ENCODE data around the gene C3orf62.
A peak's percentile ranks its signal among the peaks of the same experiment; 100 is the strongest.

Gene C3orf62

GRCh38 chr3:49276475-49277382 is at the start of gene C3orf62:
C3orf62 (minus strand) TSS chr3:49277232; CDS start chr3:49276872, 360 bp downstream.
- Mint-ChIP-seq H3K27me3 (no peaks in the 10 kb centered on the region), H3K9me3 (no peaks in the 10 kb centered on the region), H3K27ac (peak within 1 kb of the TSS; percentile 88), H3K4me1 (ENCODE audit: low read depth) (peaks cover 26% of the 10 kb centered on the region), H3K36me3 (ENCODE audit: low read depth) (peaks cover 62% of the 10 kb centered on the region), H3K4me3 (peak within 1 kb of the TSS; percentile 77)
- intact Hi-C loops (cut with micrococcal nuclease) = loop anchor here (1.0 kb wide), 1 partner anchor 105 kb away; the partner anchor contains the start of gene KLHDC8B

DNA sequence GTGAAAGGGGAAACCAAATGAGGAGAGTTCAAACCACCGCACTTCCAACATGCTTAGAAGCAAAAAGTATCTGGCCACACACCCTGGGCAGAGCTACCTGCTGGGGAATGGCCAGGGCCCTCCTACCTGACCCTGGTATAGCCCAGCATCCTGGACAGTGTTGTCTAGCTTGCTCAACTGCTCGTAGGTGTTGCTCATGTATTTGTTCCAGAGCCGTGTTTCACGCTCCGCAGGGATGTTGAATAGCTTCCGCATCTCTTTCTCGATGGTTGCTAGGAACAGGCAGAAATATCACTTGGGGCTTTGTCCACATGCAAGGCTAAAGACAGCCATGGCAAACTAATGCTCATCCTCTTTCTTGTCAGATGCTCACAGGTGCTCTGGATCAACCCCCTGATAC is 47.7 kb upstream of the C3orf62 start:
- intact Hi-C loops (cut with micrococcal nuclease) = no loop called here
- Mint-ChIP-seq H3K36me3 (ENCODE audit: low read depth) (peaks cover 99% of the 10 kb centered on the region), H3K9me3 (no peaks in the 10 kb centered on the region), H3K4me1 (ENCODE audit: low read depth) (no peaks in the 10 kb centered on the region), H3K27ac (no peak overlapping the region), H3K27me3 (no peaks in the 10 kb centered on the region), H3K4me3 (no peak overlapping the region)

DNA sequence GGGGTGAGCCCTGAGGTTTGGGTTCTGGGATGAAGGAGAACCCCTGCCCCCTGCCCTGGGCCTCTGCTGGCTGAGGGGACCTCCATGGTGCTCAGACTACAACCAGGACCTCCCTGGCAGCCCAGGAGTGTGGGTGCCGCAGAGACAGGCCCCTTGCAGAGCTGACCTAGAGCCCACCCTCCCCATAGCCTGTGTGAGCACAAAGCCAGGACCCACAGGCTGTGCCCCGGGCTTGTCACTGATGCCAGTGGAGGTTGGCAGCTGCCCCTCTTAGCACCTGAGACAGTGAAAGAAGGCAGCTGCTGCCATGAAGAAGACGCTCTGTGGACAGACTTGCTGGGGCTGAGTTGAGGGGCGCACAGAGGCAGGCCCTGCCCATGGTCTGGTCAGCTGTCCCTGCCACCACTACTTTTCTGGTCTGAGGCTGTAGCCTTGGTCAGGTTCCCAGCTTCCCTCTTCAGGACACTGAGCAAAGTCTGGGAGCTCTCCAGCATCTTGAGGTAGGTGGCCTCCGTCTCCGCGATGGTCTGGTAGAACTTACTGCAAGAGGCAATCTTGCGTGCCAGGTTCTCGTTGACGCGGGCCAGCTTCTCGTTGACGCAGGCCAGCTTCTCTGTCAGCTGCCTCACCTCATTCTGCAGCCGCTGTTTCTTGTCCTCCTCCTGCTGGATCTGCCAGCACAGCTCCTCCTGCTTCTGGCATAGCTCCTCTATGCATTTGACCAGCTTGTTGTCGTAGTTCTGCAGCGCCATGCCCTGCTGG is 39.8 kb upstream of the C3orf62 start:
- no peak overlapping the region for H3K27ac Mint-ChIP-seq
- H3K4me1 Mint-ChIP-seq (ENCODE audit: low read depth) = no peaks in the 10 kb centered on the region
- intact Hi-C loops (cut with micrococcal nuclease) = loop anchor here (10.0 kb wide), 1 partner anchor 58 kb away; no protein-coding TSS in a partner anchor
- peaks cover 93% of the 10 kb centered on the region for H3K36me3 Mint-ChIP-seq (ENCODE audit: low read depth)
- H3K4me3 Mint-ChIP-seq = no peak overlapping the region
- no peaks in the 10 kb centered on the region for H3K9me3 Mint-ChIP-seq
- H3K27me3 Mint-ChIP-seq = no peaks in the 10 kb centered on the region

DNA sequence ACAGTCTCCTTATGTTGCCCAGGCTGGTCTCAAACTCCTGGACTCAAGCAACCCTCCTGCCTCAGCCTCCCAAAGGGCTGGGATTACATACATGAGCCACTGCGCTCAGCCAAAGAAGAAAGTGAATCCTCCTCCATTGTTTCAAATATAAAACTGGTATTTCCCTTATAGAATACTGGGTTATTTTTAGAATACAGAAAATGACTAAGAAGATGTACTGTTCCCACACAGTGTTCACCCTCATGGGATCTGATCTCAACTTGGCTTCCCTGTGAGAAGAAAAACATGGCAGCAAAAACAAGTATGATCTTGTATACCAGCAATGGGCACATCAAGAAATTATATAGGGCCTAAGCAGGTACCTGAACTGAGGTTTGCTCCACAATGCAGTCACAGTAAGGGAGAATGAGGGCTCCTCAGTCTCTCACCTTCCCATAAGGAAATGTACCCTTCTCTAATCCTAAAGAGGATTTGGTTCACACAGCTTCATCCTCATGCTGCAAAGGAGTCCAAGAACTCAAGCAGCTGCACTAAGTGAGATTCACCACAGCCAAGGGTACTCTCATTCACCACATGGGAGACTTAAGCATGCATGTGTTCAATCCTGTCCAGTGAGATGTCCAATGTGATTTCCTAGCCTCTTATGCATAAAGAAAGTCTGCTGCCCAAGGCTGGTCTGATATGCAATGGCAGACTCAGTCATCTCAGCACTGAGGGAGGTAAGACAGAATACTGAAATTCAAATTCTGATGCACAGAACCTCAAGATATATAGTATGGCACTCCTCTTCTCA is 37.1 kb upstream of the C3orf62 start:
- Mint-ChIP-seq H3K27ac (no peak overlapping the region), H3K9me3 (no peaks in the 10 kb centered on the region), H3K36me3 (ENCODE audit: low read depth) (peaks cover 93% of the 10 kb centered on the region), H3K4me1 (ENCODE audit: low read depth) (peaks cover 6% of the 10 kb centered on the region), H3K27me3 (no peaks in the 10 kb centered on the region), H3K4me3 (no peak overlapping the region)
- intact Hi-C loops (cut with micrococcal nuclease) = loop anchor here (10.0 kb wide), 1 partner anchor 61 kb away; no protein-coding TSS in a partner anchor

- H3K9me3 Mint-ChIP-seq = no peaks in the 10 kb centered on the region
- peaks cover 6% of the 10 kb centered on the region for H3K4me1 Mint-ChIP-seq (ENCODE audit: low read depth)
- no peaks in the 10 kb centered on the region for H3K27me3 Mint-ChIP-seq
- no peak overlapping the region for H3K4me3 Mint-ChIP-seq
- intact Hi-C loops (cut with micrococcal nuclease) = loop anchor here (10.0 kb wide), 1 partner anchor 64 kb away; no protein-coding TSS in a partner anchor
- H3K36me3 Mint-ChIP-seq (ENCODE audit: low read depth) = peaks cover 93% of the 10 kb centered on the region
- no peak overlapping the region for H3K27ac Mint-ChIP-seq
Observed at GRCh38 chr3:49311283-49311682, 34.3 kb upstream of the C3orf62 start.

GRCh38 chr3:49310677-49311076 is 33.6 kb upstream of the C3orf62 start:
- intact Hi-C loops (cut with micrococcal nuclease) = loop anchor here (10.0 kb wide), 1 partner anchor 64 kb away; no protein-coding TSS in a partner anchor
- Mint-ChIP-seq H3K27ac (no peak overlapping the region), H3K4me3 (no peak overlapping the region), H3K27me3 (no peaks in the 10 kb centered on the region), H3K4me1 (ENCODE audit: low read depth) (peaks cover 6% of the 10 kb centered on the region), H3K36me3 (ENCODE audit: low read depth) (peaks cover 93% of the 10 kb centered on the region), H3K9me3 (no peaks in the 10 kb centered on the region)

- intact Hi-C loops (cut with micrococcal nuclease) = no loop called here
- no peak overlapping the region for H3K4me3 Mint-ChIP-seq
- no peaks in the 10 kb centered on the region for H3K27me3 Mint-ChIP-seq
- H3K36me3 Mint-ChIP-seq (ENCODE audit: low read depth) = peaks cover 100% of the 10 kb centered on the region
- H3K27ac Mint-ChIP-seq = no peak overlapping the region
- H3K4me1 Mint-ChIP-seq (ENCODE audit: low read depth) = no peaks in the 10 kb centered on the region
- no peaks in the 10 kb centered on the region for H3K9me3 Mint-ChIP-seq
Observed at GRCh38 chr3:49305608-49306007, 28.6 kb upstream of the C3orf62 start.

GRCh38 chr3:49302613-49303012 is 25.6 kb upstream of the C3orf62 start:
- Mint-ChIP-seq H3K4me1 (ENCODE audit: low read depth) (peaks cover 4% of the 10 kb centered on the region), H3K4me3 (no peak overlapping the region), H3K9me3 (no peaks in the 10 kb centered on the region), H3K27me3 (no peaks in the 10 kb centered on the region), H3K36me3 (ENCODE audit: low read depth) (peaks cover 100% of the 10 kb centered on the region), H3K27ac (no peak overlapping the region)
- intact Hi-C loops (cut with micrococcal nuclease) = no loop called here

DNA sequence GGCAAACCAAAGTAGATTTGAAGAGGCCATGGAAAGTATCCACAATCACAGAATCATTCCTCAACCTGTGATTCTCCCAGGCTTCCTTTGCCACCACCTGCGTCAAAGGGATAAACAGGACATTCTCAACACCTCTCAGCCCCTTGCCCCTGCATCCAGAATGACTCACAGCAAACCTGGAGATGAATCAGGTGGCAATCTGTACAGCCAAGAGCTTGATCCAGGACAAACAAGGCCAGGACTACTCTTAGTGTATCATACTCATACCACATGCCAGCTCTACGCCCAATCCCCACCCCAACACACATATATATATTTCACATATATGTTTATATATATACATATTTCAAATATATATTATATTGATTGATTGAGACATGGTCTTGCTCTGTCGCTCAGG is 23.6 kb upstream of the C3orf62 start:
- no peak overlapping the region for H3K27ac Mint-ChIP-seq
- H3K4me3 Mint-ChIP-seq = no peak overlapping the region
- intact Hi-C loops (cut with micrococcal nuclease) = no loop called here

DNA sequence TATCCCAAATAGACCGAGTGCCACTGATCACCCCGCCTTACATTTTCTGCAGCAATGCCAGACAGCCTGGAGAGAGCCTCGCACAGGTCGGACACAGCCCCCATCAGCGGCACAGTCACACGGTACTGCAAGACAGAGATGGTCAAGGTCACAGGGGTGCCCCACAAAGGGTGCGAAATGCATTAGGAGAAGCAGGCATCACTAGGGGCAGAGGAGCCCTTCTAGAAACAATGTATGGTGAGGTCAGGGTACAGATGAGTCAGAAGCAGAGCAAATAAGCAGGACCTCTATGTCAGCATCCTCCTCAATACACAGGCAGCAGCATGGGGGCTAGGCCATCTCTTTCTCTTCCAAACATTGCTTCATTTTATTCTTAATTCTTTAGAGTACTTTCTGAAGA is 21.5 kb upstream of the C3orf62 start:
- Mint-ChIP-seq H3K4me3 (no peak overlapping the region), H3K27me3 (no peaks in the 10 kb centered on the region), H3K36me3 (ENCODE audit: low read depth) (peaks cover 100% of the 10 kb centered on the region), H3K27ac (peak overlapping the region; percentile 83), H3K9me3 (no peaks in the 10 kb centered on the region), H3K4me1 (ENCODE audit: low read depth) (peaks cover 21% of the 10 kb centered on the region)
- intact Hi-C loops (cut with micrococcal nuclease) = no loop called here

More for the DNA sequence above, 23.6 kb upstream of the C3orf62 start:
- Mint-ChIP-seq H3K27me3 (no peaks in the 10 kb centered on the region), H3K36me3 (ENCODE audit: low read depth) (peaks cover 100% of the 10 kb centered on the region), H3K4me1 (ENCODE audit: low read depth) (peaks cover 17% of the 10 kb centered on the region), H3K9me3 (no peaks in the 10 kb centered on the region)

DNA sequence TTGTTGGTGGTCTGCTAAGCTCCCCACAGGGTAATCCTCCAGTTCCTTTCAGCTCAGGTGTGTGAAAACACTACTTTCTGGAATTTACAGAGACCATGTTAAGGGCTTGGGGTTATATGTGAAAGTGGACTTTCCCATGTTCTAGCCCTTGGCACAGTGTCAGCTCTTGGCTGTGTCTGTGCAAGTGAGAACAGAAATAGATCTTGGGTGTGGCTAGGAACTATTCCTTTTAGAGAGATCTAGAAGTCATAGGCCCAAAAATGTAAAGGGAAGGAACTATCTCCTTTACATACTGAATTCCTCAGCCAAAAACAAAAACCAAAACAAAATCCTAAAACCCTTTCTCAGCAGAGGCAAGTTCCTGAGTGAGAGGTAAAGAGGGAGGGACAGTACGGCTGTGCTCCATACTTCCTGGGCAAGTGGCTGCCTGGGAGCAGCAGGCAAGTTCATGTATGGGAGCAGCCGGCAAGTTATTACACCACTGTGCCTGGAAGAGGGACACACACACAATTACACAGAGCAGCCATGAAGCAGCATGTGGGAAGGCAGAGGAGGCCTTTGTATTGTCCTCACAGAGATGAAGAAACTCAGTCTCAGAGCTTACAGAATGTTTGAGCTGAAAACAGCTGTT is 19.9 kb upstream of the C3orf62 start:
- Mint-ChIP-seq H3K4me1 (ENCODE audit: low read depth) (peaks cover 21% of the 10 kb centered on the region), H3K36me3 (ENCODE audit: low read depth) (peaks cover 100% of the 10 kb centered on the region), H3K27ac (peak overlapping the region; percentile 83), H3K27me3 (no peaks in the 10 kb centered on the region), H3K9me3 (no peaks in the 10 kb centered on the region), H3K4me3 (no peak overlapping the region)
- intact Hi-C loops (cut with micrococcal nuclease) = no loop called here

GRCh38 chr3:49295489-49296058 is 18.5 kb upstream of the C3orf62 start:
- Mint-ChIP-seq H3K9me3 (no peaks in the 10 kb centered on the region), H3K4me1 (ENCODE audit: low read depth) (peaks cover 21% of the 10 kb centered on the region), H3K27ac (no peak overlapping the region), H3K4me3 (no peak overlapping the region), H3K36me3 (ENCODE audit: low read depth) (peaks cover 100% of the 10 kb centered on the region), H3K27me3 (no peaks in the 10 kb centered on the region)
- intact Hi-C loops (cut with micrococcal nuclease) = loop anchor here (1.0 kb wide), 1 partner anchor 154 kb away; no protein-coding TSS in a partner anchor

DNA sequence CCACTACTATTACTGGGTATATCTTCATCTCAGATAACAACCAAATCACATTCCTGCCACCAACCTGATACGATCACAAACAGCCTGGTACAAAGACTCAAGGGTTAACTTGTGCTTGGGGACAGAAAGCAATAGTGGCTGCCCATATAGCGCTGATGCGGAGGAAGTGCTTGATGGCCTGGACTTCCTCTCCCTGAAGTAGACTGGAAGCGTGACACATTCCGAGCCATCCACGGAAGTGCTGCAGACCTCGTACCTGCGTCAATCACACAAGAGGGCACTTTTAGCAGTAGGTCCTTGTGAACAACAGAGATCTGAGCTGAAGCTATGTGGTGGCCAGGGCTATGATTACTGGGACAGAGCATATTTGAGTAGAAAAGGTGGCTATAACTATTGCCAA is 17.3 kb upstream of the C3orf62 start:
- intact Hi-C loops (cut with micrococcal nuclease) = no loop called here
- H3K4me3 Mint-ChIP-seq = no peak overlapping the region
- peaks cover 100% of the 10 kb centered on the region for H3K36me3 Mint-ChIP-seq (ENCODE audit: low read depth)
- H3K27ac Mint-ChIP-seq = no peak overlapping the region
- H3K9me3 Mint-ChIP-seq = no peaks in the 10 kb centered on the region
- H3K4me1 Mint-ChIP-seq (ENCODE audit: low read depth) = peaks cover 21% of the 10 kb centered on the region
- H3K27me3 Mint-ChIP-seq = no peaks in the 10 kb centered on the region
